Peyer's patch (tissue), 4 donors: ENCODE measurements around the gene RPTOR.

ENCODE experiments used
- POLR2A ChIP-seq, 2 donors: fragments of 450-650 bp; IDR thresholded peaks; one replicate each; pipeline ENCODE4 v1.5.1; 2017; ENCODE audit warnings: antibody characterized with exemption in 2 of 2, mild to moderate bottlenecking in 2 of 2, moderate library complexity in 2 of 2
- TF ChIP-seq, protein P1 (sequence below), 6 experiments: fragments of 450-650 bp in 4 of 6; fragments of 200-600 bp in 2 of 6; sonication (generic) in 1 of 6; IDR thresholded peaks; one replicate each; pipeline ENCODE4 v1.5.1; 2017 to 2019; ENCODE audit warnings: antibody characterized with exemption in 6 of 6, mild to moderate bottlenecking in 3 of 6, moderate library complexity in 1 of 6

DNA sequence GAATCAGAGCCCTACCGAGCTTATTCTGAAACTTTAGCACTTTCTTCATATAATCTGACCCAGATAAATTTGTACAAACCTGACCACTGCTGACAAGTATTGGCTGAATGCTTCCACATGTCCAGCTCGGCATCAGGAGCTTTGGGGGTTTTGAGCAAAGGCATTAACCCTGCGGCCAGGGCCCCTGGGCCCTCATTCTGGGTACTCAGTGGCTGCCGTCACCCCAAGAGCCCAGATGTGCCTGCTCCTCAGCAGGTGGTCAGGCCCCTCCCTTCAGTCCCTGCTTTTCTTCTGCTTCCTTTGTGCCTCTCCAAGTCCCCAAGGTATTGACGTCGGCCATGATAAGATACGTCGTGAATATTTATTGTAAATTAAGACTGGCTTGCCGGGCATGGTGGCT is 399.7 kb downstream of the RPTOR start:
- TF ChIP-seq, protein P1, sequence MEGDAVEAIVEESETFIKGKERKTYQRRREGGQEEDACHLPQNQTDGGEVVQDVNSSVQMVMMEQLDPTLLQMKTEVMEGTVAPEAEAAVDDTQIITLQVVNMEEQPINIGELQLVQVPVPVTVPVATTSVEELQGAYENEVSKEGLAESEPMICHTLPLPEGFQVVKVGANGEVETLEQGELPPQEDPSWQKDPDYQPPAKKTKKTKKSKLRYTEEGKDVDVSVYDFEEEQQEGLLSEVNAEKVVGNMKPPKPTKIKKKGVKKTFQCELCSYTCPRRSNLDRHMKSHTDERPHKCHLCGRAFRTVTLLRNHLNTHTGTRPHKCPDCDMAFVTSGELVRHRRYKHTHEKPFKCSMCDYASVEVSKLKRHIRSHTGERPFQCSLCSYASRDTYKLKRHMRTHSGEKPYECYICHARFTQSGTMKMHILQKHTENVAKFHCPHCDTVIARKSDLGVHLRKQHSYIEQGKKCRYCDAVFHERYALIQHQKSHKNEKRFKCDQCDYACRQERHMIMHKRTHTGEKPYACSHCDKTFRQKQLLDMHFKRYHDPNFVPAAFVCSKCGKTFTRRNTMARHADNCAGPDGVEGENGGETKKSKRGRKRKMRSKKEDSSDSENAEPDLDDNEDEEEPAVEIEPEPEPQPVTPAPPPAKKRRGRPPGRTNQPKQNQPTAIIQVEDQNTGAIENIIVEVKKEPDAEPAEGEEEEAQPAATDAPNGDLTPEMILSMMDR (IDR thresholded peaks at IDR 0.05) = no peak
- no peak for TF ChIP-seq POLR2A (IDR thresholded peaks at IDR 0.05)
